Measurements from ENCODE around the gene PROCR. TPM values are rescaled to one million over a fixed set of nuclear protein-coding genes. Genes with fewer than 3 reads are reported as not detected.

PROCR gene
- total RNA-seq, 1 donor from 2014 or later, result 36.2 TPM

GRCh38 chr20:35125753-35126152 is 46.1 kb upstream of the PROCR start:
- no peaks in the 10 kb centered on the region for H3K4me1 Mint-ChIP-seq (ENCODE audit: low read depth, unreplicated experiment)
- H3K4me3 ChIP-seq (ENCODE audit: insufficient read depth, low read depth, low read length), result no peak overlapping the region
- H3K27ac Mint-ChIP-seq (ENCODE audit: unreplicated experiment), result no peak overlapping the region
- H3K4me3 Mint-ChIP-seq (ENCODE audit: unreplicated experiment), result no peak overlapping the region
- DNase-seq (ENCODE audit: low read depth), result no peak
- H3K9ac ChIP-seq (ENCODE audit: low read length), result no peak overlapping the region
- no peaks in the 10 kb centered on the region for H3K27me3 ChIP-seq (ENCODE audit: insufficient read depth, low read length)
- FAIRE-seq, result no peak
- H2AFZ ChIP-seq (ENCODE audit: low read depth, low read length), result no peak overlapping the region
- no peaks in the 10 kb centered on the region for H3K9me3 ChIP-seq (ENCODE audit: insufficient read depth, low read depth, low read length)
- no peak for TF ChIP-seq EZH2 (IDR thresholded peaks at IDR 0.05; ENCODE audit: insufficient read depth, low read length)
- no peak for TF ChIP-seq CTCF (IDR thresholded peaks at IDR 0.05; ENCODE audit: insufficient read depth, low read depth, low read length)
- H3K36me3 ChIP-seq (ENCODE audit: insufficient read depth, low read length), result peaks cover 11% of the 10 kb centered on the region
- no peaks in the 10 kb centered on the region for H3K27me3 Mint-ChIP-seq (ENCODE audit: low read depth, unreplicated experiment)
- peaks cover 31% of the 10 kb centered on the region for H3K36me3 Mint-ChIP-seq (ENCODE audit: low read depth, unreplicated experiment)
- peaks cover 10% of the 10 kb centered on the region for H3K4me1 ChIP-seq (ENCODE audit: insufficient read depth, low read length)
- H4K20me1 ChIP-seq (ENCODE audit: insufficient read depth, low read length), result no peaks in the 10 kb centered on the region
- no peak overlapping the region for H3K4me2 ChIP-seq (ENCODE audit: low read length)
- H3K79me2 ChIP-seq (ENCODE audit: insufficient read depth, low read length), result no peaks in the 10 kb centered on the region
- no peaks in the 10 kb centered on the region for H3K9me3 Mint-ChIP-seq (ENCODE audit: unreplicated experiment)
- no peak overlapping the region for H3K27ac ChIP-seq (ENCODE audit: low read depth, low read length)

GRCh38 chr20:35129647-35130069 is 42.2 kb upstream of the PROCR start:
- no peaks in the 10 kb centered on the region for H3K27me3 ChIP-seq (ENCODE audit: insufficient read depth, low read length)
- TF ChIP-seq EZH2 (IDR thresholded peaks at IDR 0.05; ENCODE audit: insufficient read depth, low read length) (no peak), CTCF (IDR thresholded peaks at IDR 0.05; ENCODE audit: insufficient read depth, low read depth, low read length) (no peak)
- no peaks in the 10 kb centered on the region for H3K9me3 ChIP-seq (ENCODE audit: insufficient read depth, low read depth, low read length)
- H3K4me1 ChIP-seq (ENCODE audit: insufficient read depth, low read length), result peaks cover 8% of the 10 kb centered on the region
- H3K36me3 ChIP-seq (ENCODE audit: insufficient read depth, low read length), result peaks cover 23% of the 10 kb centered on the region
- no peaks in the 10 kb centered on the region for H4K20me1 ChIP-seq (ENCODE audit: insufficient read depth, low read length)
- no peaks in the 10 kb centered on the region for H3K4me1 Mint-ChIP-seq (ENCODE audit: low read depth, unreplicated experiment)
- H3K27me3 Mint-ChIP-seq (ENCODE audit: low read depth, unreplicated experiment), result no peaks in the 10 kb centered on the region
- FAIRE-seq, result no peak
- H3K4me3 Mint-ChIP-seq (ENCODE audit: unreplicated experiment), result no peak overlapping the region
- H3K79me2 ChIP-seq (ENCODE audit: insufficient read depth, low read length), result no peaks in the 10 kb centered on the region
- no peaks in the 10 kb centered on the region for H3K9me3 Mint-ChIP-seq (ENCODE audit: unreplicated experiment)
- H3K4me3 ChIP-seq (ENCODE audit: insufficient read depth, low read depth, low read length), result no peak overlapping the region
- no peak overlapping the region for H3K27ac ChIP-seq (ENCODE audit: low read depth, low read length)
- H3K36me3 Mint-ChIP-seq (ENCODE audit: low read depth, unreplicated experiment), result peaks cover 27% of the 10 kb centered on the region
- no peak overlapping the region for H3K4me2 ChIP-seq (ENCODE audit: low read length)
- no peak overlapping the region for H3K27ac Mint-ChIP-seq (ENCODE audit: unreplicated experiment)
- peak; percentile 31 for DNase-seq (ENCODE audit: low read depth)
- H2AFZ ChIP-seq (ENCODE audit: low read depth, low read length), result no peak overlapping the region
- H3K9ac ChIP-seq (ENCODE audit: low read length), result no peak overlapping the region

GRCh38 chr20:35131934-35132333 is 39.9 kb upstream of the PROCR start:
- no peak overlapping the region for H3K27ac Mint-ChIP-seq (ENCODE audit: unreplicated experiment)

More at GRCh38 chr20:35131934-35132333, 39.9 kb upstream of the PROCR start:
- FAIRE-seq, result no peak
- H3K9ac ChIP-seq (ENCODE audit: low read length), result no peak overlapping the region
- Mint-ChIP-seq H3K4me3 (ENCODE audit: unreplicated experiment) (no peak overlapping the region), H3K36me3 (ENCODE audit: low read depth, unreplicated experiment) (peaks cover 16% of the 10 kb centered on the region), H3K4me1 (ENCODE audit: low read depth, unreplicated experiment) (peaks cover 4% of the 10 kb centered on the region), H3K27me3 (ENCODE audit: low read depth, unreplicated experiment) (no peaks in the 10 kb centered on the region), H3K9me3 (ENCODE audit: unreplicated experiment) (no peaks in the 10 kb centered on the region)
- no peak overlapping the region for H2AFZ ChIP-seq (ENCODE audit: low read depth, low read length)
- no peak for TF ChIP-seq CTCF (IDR thresholded peaks at IDR 0.05; ENCODE audit: insufficient read depth, low read depth, low read length)
- no peak for TF ChIP-seq EZH2 (IDR thresholded peaks at IDR 0.05; ENCODE audit: insufficient read depth, low read length)
- H4K20me1 ChIP-seq (ENCODE audit: insufficient read depth, low read length), result no peaks in the 10 kb centered on the region
- no peak overlapping the region for H3K27ac ChIP-seq (ENCODE audit: low read depth, low read length)
- peaks cover 25% of the 10 kb centered on the region for H3K36me3 ChIP-seq (ENCODE audit: insufficient read depth, low read length)
- DNase-seq (ENCODE audit: low read depth), result no peak
- no peak overlapping the region for H3K4me2 ChIP-seq (ENCODE audit: low read length)
- peaks cover 18% of the 10 kb centered on the region for H3K4me1 ChIP-seq (ENCODE audit: insufficient read depth, low read length)
- no peaks in the 10 kb centered on the region for H3K9me3 ChIP-seq (ENCODE audit: insufficient read depth, low read depth, low read length)
- no peaks in the 10 kb centered on the region for H3K27me3 ChIP-seq (ENCODE audit: insufficient read depth, low read length)
- H3K4me3 ChIP-seq (ENCODE audit: insufficient read depth, low read depth, low read length), result no peak overlapping the region
- H3K79me2 ChIP-seq (ENCODE audit: insufficient read depth, low read length), result no peaks in the 10 kb centered on the region
